A673 (cell line): ENCODE data around the gene TMPO. TPM values are rescaled to one million over a fixed set of nuclear protein-coding genes. Genes with fewer than 3 reads are reported as not detected.

Experiments used
- BruUV-seq: library from RNA; stranded (reverse); fragments of 400-500 nt; replicated peaks from 2 replicates; lab custom pipeline; 2021; lab: Mats Ljungman, UMichigan
- CTCF ChIA-PET: fragments of 300-600 bp; sonication (Branson Sonifier 250); formaldehyde crosslinking; loops from one replicate; lab custom pipeline; 2022; ENCODE audit warnings: antibody characterized with exemption; lab: Charles Lee
- POLR2A ChIA-PET: fragments of 300-600 bp; sonication (Branson Sonifier 250); formaldehyde crosslinking; loops from one replicate; lab custom pipeline; 2022; ENCODE audit warnings: antibody characterized with exemption; ENCODE audit not compliant: low non-redundant PET; lab: Charles Lee
- DNase-seq: peaks from one replicate; pipeline ENCODE4 v3.0.0-alpha.2; 2015; ENCODE audit warnings: low spot score
- H3K27ac ChIP-seq: fragments of 200-600 bp; sonication (generic); 2 replicates; pipeline ENCODE4 v1.5.1; 2016; ENCODE audit warnings: mixed run types, low read depth, mild to moderate bottlenecking, mixed read lengths, antibody characterized with exemption, low read length; ENCODE audit not compliant: poor library complexity, severe bottlenecking
- H3K27me3 ChIP-seq: fragments of 200-600 bp; sonication (generic); replicated peaks from 2 replicates; pipeline ENCODE4 v1.6.1; 2017; ENCODE audit warnings: mixed run types, low read depth, mild to moderate bottlenecking, mixed read lengths, antibody characterized with exemption, low read length; ENCODE audit not compliant: insufficient read depth, poor library complexity
- H3K36me3 ChIP-seq: fragments of 200-600 bp; sonication (generic); 2 replicates; pipeline ENCODE4 v1.6.1; 2016; ENCODE audit warnings: mixed run types, mild to moderate bottlenecking, mixed read lengths, antibody characterized with exemption, low read length; ENCODE audit not compliant: insufficient read depth, poor library complexity, severe bottlenecking
- H3K4me1 ChIP-seq: fragments of 200-600 bp; sonication (generic); 2 replicates; pipeline ENCODE4 v1.6.1; 2017; ENCODE audit warnings: mixed run types, mild to moderate bottlenecking, mixed read lengths, antibody characterized with exemption, low read length; ENCODE audit not compliant: insufficient read depth, poor library complexity, severe bottlenecking
- H3K4me3 ChIP-seq: fragments of 200-600 bp; sonication (generic); 2 replicates; pipeline ENCODE4 v1.5.1; 2016; ENCODE audit warnings: low read depth, mixed run types, mild to moderate bottlenecking, mixed read lengths, low read length; ENCODE audit not compliant: poor library complexity, severe bottlenecking
- H3K9me3 ChIP-seq: fragments of 200-600 bp; sonication (generic); 2 replicates; pipeline ENCODE4 v1.6.1; 2016; ENCODE audit warnings: mixed run types, low read depth, mild to moderate bottlenecking, mixed read lengths, antibody characterized with exemption, low read length; ENCODE audit not compliant: poor library complexity, severe bottlenecking
- EZH2 ChIP-seq: fragments of 200-600 bp; sonication (generic); IDR thresholded peaks from 2 replicates; pipeline ENCODE4 v1.6.1; 2017; ENCODE audit warnings: borderline replicate concordance, low read depth, mild to moderate bottlenecking, mixed read lengths, antibody characterized with exemption, low read length; ENCODE audit not compliant: poor library complexity, severe bottlenecking
- intact Hi-C: fragments of 100-400 bp; cut with micrococcal nuclease; formaldehyde crosslinking; loops from one replicate; pipeline ENCODE4 v1.10.0; 2022; ENCODE audit not compliant: unreplicated experiment
- total RNA-seq: library from RNA; stranded (reverse); gene quantifications from 2 replicates; pipeline ENCODE4 v1.2.3, GENCODE V29; 2021
- TF ChIP-seq, protein P1 (sequence below): fragments of 300-800, 200-600 bp; sonication (generic); conservative IDR thresholded peaks from 2 replicates; pipeline ENCODE4 v1.5.1; 2017; ENCODE audit warnings: low read depth, mild to moderate bottlenecking, antibody characterized with exemption, low read length, moderate library complexity, mixed read lengths

TMPO gene
- total RNA-seq, 1 experiment from 2014 or later: 296 TPM

DNA sequence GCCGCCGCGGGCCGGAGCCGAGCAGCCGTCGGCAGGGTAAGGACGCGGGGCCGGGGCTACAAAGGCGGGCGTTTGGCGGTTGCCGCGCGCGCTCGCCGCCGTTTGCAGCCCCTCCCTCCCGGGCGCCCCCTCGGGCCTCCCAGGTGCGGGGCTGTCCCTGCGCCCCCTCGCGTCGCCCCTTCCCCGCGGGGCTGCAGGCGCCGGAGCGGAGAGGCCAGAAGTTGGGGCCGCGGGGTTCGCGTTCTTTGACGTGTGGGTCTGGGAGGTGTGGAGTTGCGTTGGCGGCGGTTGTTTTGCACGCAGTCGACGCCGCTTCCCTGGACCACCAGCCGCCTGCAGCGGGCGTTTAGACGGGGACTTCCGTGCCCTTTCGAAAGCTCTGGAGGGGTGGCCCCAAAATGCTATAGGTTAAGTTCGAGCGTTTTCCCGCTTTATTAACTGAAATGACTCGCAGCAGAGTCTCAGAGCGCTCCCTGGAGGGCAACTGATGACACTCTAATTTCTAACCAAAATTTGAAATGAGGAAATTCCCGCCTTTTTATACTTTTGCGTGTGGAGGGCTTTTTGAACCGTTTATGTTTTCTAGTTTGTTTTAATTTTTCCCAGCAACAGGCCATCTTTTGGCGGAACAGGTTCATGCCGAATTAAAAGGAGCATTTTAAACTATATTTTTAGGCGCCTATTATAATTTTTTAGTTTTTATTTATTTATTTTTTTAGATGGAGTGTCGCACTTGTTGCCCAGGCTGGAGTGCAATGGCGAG, 902 bp downstream of the TMPO start:
- Histone ChIP-seq H3K36me3 (peaks cover 12% of the 10 kb centered on the region), H3K4me3 (peak overlapping the region; percentile 98), H3K27me3 (no peaks in the 10 kb centered on the region), H3K9me3 (no peaks in the 10 kb centered on the region), H3K4me1 (peaks cover 31% of the 10 kb centered on the region), H3K27ac (peak overlapping the region; percentile 100)
- ChIA-PET POLR2A (no interaction called here), CTCF (interaction anchor here (0.6 to 1.1 kb wide), 2 partner anchors 98 to 1056 kb away, joined by 3 read pairs; no protein-coding TSS in a partner anchor)
- TF ChIP-seq EZH2: no peak
- TF ChIP-seq, protein P1, sequence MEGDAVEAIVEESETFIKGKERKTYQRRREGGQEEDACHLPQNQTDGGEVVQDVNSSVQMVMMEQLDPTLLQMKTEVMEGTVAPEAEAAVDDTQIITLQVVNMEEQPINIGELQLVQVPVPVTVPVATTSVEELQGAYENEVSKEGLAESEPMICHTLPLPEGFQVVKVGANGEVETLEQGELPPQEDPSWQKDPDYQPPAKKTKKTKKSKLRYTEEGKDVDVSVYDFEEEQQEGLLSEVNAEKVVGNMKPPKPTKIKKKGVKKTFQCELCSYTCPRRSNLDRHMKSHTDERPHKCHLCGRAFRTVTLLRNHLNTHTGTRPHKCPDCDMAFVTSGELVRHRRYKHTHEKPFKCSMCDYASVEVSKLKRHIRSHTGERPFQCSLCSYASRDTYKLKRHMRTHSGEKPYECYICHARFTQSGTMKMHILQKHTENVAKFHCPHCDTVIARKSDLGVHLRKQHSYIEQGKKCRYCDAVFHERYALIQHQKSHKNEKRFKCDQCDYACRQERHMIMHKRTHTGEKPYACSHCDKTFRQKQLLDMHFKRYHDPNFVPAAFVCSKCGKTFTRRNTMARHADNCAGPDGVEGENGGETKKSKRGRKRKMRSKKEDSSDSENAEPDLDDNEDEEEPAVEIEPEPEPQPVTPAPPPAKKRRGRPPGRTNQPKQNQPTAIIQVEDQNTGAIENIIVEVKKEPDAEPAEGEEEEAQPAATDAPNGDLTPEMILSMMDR: peak; percentile 73
- peak; percentile 97 for DNase-seq
- BruUV-seq: no TSS peak
- intact Hi-C loops: loop anchor here (1.0 kb wide), 2 partner anchors 13 to 25 kb away; no protein-coding TSS in a partner anchor

- H3K4me3 ChIP-seq: peak overlapping the region; percentile 22
- H3K36me3 ChIP-seq: peaks cover 23% of the 10 kb centered on the region
- ChIA-PET CTCF (no interaction called here), POLR2A (no interaction called here)
- no peak overlapping the region for H3K27ac ChIP-seq
- no peaks in the 10 kb centered on the region for H3K27me3 ChIP-seq
- H3K9me3 ChIP-seq: no peaks in the 10 kb centered on the region
- BruUV-seq: no TSS peak
- intact Hi-C loops: no loop called here
- no peak for DNase-seq
- TF ChIP-seq, protein P1: no peak
- no peak for TF ChIP-seq EZH2
- peaks cover 28% of the 10 kb centered on the region for H3K4me1 ChIP-seq
Measured at GRCh38 chr12:98519257-98519907, 4.0 kb downstream of the TMPO start.

DNA sequence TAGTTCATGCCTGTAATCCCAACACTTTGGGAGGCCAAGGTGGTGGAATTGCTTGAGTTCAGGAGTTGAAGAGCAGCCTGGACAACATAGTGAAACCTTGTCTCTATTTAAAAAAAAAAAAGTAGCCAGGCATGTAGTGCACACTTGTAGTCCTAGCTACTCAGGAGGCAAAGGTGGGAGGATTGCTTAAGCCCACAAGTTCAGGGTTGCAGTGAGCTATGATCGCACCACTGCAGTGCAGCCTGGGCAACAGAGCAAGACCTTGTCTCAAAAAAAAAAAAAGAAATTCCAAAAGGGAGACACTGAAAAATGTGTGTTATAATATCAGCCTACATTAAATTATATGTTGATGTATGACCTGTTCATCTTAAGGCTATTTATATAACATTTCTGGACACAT, 14.7 kb downstream of the TMPO start:
- Histone ChIP-seq H3K4me1 (peaks cover 20% of the 10 kb centered on the region), H3K27me3 (no peaks in the 10 kb centered on the region), H3K4me3 (no peak overlapping the region), H3K27ac (no peak overlapping the region), H3K9me3 (no peaks in the 10 kb centered on the region), H3K36me3 (peaks cover 99% of the 10 kb centered on the region)
- TF ChIP-seq EZH2: no peak
- TF ChIP-seq, protein P1: no peak
- no peak for DNase-seq
- ChIA-PET POLR2A (no interaction called here), CTCF (no interaction called here)
- no TSS peak for BruUV-seq
- intact Hi-C loops: no loop called here
